NCI-H226 (cell line): ENCODE measurements around the gene DNAH12.
A peak's percentile ranks its signal among the peaks of the same experiment; 100 is the strongest.
"Not testable (repeated sequence)": the region's sequence is repeated elsewhere in the genome, so short reads cannot be mapped to it uniquely, and the experiment has no call there.

Source experiments
- DNase-seq: peaks from one replicate; pipeline ENCODE4 v3.0.0-alpha.2; 2015

Gene DNAH12

GRCh38 chr3:57538465-57538864 lies 5.7 kb downstream of the DNAH12 start:
- no peak for DNase-seq

DNA sequence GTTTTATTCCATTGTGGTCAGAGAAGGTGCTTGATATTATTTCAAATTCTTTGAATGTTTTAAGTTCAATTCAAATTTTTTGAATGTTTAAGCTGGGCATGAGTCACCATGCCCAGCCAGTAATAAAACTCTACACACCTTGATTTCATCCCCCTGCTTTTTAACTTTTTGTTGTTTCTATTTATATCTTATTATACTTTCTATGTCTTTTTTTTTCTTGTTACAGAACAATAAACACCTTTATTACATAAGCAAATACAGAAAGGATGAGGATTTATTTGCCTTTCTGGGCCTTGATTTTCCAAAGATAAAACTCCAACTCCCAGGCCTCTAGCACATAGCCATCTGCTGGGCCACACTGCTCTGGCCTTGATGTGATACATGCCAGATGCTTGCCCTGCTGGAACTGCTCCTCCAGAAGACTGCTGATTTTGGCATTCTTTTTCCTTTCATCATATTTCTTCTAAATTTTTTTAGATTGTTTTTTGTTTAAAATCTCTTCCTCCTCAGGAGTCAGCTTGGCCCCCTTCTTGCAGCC lies 14.0 kb downstream of the DNAH12 start:
- no peak for DNase-seq

DNA sequence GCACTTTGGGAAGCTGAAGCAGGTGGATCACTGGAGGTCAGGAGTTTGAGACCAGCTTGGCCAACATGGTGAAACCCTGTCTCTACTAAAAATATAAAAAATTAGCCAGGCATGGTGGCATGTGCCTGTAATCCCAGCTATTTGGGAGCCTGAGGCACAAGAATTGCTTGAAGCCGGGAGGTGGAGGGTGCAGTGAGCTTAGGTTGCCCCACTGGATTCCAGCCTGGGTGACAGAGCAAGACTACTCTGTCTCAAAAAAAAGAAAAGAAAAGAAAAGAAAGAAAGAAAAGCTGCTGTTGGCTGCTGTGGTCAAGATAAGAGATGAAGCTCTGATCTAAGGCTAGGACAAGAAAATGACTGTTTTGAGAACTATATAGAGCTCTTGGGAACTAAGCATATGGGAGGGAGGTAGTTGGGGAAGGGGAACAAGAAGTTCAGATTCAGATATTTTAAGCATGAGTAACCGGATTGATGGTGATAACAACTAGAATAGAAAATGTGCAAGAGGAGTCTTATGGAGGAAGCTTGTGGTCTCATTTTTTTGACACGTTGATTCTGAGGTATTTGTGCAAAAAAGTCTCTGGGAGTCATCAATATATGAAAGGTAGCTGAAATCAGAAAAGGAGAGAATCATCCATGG lies 25.7 kb downstream of the DNAH12 start:
- DNase-seq: peak; percentile 66

DNA sequence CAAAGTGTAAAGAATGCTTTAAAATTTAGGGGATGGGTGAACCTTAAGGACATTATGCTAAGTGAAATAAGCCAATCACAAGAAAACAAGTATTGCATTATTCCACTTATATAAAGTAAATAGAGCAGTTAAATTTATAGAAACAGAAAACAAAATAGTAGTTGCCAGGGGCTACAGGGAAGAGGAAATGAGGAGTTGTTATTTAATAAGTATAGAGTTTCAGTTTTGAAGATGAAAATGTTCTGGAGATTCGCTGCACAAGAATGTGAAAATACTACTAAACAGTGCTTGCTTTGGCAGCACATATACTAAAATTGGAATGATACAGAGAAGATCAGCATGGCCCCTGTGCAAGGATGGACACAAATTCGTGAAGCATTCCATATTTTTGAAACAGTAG lies 32.0 kb downstream of the DNAH12 start:
- DNase-seq: peak; percentile 20

- DNase-seq: no peak
These were observed 38.2 kb downstream of the DNAH12 start for GRCh38 chr3:57505901-57506300.

GRCh38 chr3:57500506-57500905 lies 43.6 kb downstream of the DNAH12 start:
- peak; percentile 23 for DNase-seq

GRCh38 chr3:57497904-57498303 lies 46.2 kb downstream of the DNAH12 start:
- DNase-seq: no peak

DNA sequence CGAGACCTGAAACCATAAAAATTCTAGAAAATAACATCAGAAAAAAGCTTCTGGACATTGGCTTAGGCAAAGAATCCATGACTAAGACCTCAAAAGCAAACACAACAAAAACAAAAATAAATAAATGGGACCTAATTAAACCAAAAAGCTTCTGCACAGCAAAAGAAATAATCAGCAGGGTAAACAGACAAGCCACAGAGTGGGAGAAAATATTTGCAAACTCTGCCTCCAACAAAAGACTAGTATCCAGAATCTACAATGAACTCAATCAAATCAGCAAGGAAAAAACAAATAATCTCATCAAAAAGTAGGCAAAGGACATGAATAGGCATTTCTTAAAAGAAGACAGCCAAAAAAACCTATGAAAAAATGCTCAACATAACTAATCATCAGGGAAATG lies 59.6 kb downstream of the DNAH12 start:
- no peak for DNase-seq

DNA sequence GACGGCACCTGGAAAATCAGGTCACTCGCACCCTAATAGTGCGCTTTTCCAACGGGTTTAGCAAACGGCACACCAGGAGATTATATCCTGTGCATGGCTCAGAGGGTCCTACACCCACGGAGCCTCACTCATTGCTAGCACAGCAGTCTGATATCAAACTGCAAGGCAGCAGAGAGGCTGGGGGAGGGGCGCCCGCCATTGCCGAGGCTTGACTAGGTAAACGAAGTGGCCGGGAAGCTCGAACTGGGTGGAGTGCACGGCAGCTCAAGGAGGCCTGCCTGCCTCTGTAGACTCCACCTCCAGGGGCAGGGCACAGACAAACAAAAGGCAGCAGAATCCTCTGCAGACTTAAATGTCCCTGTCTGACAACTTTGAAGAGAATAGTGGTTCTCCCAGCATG lies 67.0 kb downstream of the DNAH12 start:
- DNase-seq: not testable (repeated sequence)

- DNase-seq: no peak
These were observed 79.3 kb downstream of the DNAH12 start for GRCh38 chr3:57464801-57465200.

GRCh38 chr3:57464011-57464410 lies 80.1 kb downstream of the DNAH12 start:
- no peak for DNase-seq

GRCh38 chr3:57451150-57451846 lies 92.8 kb downstream of the DNAH12 start:
- no peak for DNase-seq

- DNase-seq: not testable (repeated sequence)
These were observed 94.8 kb downstream of the DNAH12 start for GRCh38 chr3:57449276-57449847.

DNA sequence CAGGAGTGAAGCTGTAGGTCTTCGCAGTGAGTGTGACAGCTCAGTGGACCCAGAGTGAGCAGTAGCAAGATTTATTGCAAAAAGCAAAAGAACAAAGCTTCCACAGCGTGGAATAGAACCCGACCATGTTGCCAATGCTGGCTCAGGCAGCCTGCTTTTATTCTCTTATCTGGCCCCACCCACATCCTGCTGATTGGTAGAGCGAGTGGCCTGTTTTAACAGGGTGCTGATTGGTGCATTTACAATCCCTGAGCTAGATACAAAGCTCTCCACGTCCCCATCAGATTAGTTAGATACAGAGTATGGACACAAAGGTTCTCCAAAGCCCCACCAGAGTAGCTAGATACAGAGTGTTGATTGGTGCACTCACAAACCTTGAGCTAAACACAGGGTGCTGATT lies 95.7 kb downstream of the DNAH12 start:
- DNase-seq: not testable (repeated sequence)

GRCh38 chr3:57446318-57446841 lies 97.8 kb downstream of the DNAH12 start:
- no peak for DNase-seq

GRCh38 chr3:57444469-57444868 lies 99.7 kb downstream of the DNAH12 start:
- no peak for DNase-seq

DNA sequence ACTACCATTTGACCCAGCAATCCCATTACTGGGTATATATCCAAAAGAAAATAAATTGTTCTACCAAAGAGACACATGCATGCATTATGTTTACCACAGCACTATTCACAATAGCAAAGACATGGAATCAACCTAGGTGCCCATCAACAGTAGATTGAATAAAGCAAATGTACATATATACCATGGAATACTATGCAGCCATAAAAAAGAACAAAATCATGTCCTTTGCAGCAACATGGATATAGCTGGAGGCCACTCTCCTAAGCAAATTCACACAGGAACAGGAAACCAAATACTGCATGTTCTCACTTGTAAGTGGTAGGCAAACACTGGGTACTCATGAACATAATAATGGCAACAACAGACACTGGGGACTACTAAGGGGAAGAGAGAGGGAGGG lies 104.0 kb downstream of the DNAH12 start:
- DNase-seq: not testable (repeated sequence)

GRCh38 chr3:57438460-57438859 lies 105.7 kb downstream of the DNAH12 start:
- DNase-seq: not testable (repeated sequence)

DNA sequence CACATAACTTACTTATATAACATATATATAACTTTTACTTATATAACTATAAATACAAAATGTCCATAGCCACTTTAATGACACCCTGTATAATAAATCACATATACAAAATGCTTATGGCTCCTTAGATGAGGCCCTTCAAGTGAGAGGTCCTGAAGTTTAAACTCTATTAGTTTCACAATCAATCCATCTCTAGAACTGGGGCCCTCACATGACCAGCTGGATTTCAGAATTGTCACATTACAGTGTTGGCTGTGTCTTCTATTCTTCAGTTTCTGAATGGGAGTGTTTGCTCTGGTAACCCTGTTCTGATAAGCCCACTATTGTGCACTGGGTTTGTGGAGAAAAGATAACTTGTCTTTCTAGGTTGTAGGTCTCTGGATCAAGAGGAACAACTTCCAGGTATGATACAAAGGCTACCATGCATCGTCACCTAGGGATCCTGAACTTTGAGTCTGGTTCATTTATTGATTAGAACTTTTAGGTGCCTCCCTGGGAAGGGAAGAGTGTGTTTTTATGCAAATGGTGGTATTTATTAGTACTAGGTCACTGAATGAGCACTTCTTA lies 107.9 kb downstream of the DNAH12 start:
- DNase-seq: no peak

- DNase-seq: peak; percentile 26
These were observed 110.1 kb downstream of the DNAH12 start for GRCh38 chr3:57434041-57434440.

DNA sequence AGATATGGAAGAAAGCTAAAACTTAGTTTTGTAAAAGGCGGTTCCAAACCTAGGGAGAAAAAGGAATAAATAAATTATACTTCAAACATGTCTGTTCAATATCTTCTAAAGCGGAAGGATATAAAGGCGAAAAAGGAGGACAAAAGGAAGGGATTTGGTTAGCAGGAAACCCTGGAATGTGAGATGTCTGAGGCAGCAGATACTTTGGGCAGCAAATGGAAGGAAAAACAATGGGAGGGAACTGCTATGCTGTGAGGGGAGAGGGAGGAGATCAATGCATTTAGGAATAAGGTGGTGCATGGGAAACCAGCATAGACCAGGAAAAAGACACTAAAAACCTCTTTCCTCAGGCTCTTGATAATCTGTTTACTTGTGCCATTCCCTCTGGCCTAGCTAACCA lies 120.8 kb downstream of the DNAH12 start:
- DNase-seq: no peak

DNA sequence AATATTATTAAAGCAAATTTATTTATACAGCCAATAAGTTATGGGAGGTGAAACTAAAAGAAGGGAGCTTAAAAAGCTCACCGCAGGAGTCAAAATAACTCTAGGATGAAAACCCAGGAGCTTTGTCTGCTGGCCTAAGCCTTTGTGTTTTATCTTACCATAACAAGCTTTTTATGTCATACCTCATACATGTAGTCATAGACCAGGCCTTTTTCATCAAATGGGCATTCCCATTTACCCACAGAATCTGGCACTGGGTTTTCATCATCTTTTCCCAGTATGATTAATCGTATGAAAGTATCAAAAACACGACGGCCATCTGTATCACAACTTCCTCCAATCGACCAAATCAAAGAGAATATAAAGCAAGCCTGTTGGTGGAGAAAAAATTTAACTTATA lies 122.8 kb downstream of the DNAH12 start:
- DNase-seq: no peak

DNA sequence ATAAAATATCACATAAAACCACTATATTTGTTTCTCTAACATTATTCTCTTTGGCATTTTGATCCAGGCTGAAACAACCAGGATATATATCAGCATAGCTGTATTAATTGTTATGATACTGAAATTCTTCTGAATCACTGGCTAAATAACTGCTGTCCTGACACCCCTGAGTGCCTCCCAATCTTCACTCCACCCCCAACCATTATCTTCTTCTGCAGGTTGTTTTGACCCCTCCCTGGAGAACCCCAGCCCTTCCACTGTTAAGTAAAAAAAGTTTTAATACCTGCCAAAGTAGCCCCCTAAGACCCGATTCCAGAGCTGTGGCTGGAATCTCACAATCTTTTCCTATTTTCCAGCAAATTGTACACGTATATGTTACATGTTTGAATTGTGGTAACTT lies 124.1 kb downstream of the DNAH12 start:
- DNase-seq: no peak

GRCh38 chr3:57411715-57412114 lies 132.4 kb downstream of the DNAH12 start:
- DNase-seq: no peak
